Measurements from ENCODE around the gene TRAF4.

The TRAF4 gene

GRCh38 chr17:28743243-28744103 is at the start of gene TRAF4:
TRAF4 (plus strand) TSS chr17:28744011; CDS start chr17:28744113, 102 bp downstream.
- DNase-seq (ENCODE audit: low spot score) = peak; percentile 81

- no peak for DNase-seq (ENCODE audit: low spot score)
Observed at GRCh38 chr17:28698253-28698941, 45.4 kb upstream of the TRAF4 start.

- no peak for DNase-seq (ENCODE audit: low spot score)
Observed at GRCh38 chr17:28700278-28700677, 43.5 kb upstream of the TRAF4 start.

- no peak for DNase-seq (ENCODE audit: low spot score)
Observed at GRCh38 chr17:28700830-28701492, 42.9 kb upstream of the TRAF4 start.

- DNase-seq (ENCODE audit: low spot score) = no peak
Observed at GRCh38 chr17:28702026-28702751, 41.6 kb upstream of the TRAF4 start.

- DNase-seq (ENCODE audit: low spot score) = no peak
Observed at GRCh38 chr17:28702752-28703150, 41.1 kb upstream of the TRAF4 start.

- no peak for DNase-seq (ENCODE audit: low spot score)
Observed at GRCh38 chr17:28703552-28704218, 40.1 kb upstream of the TRAF4 start.

GRCh38 chr17:28704219-28704858 is 39.5 kb upstream of the TRAF4 start:
- DNase-seq (ENCODE audit: low spot score) = no peak

GRCh38 chr17:28705074-28705659 is 38.6 kb upstream of the TRAF4 start:
- DNase-seq (ENCODE audit: low spot score) = no peak

- no peak for DNase-seq (ENCODE audit: low spot score)
Observed at GRCh38 chr17:28705728-28706334, 38.0 kb upstream of the TRAF4 start.

- no peak for DNase-seq (ENCODE audit: low spot score)
Observed at GRCh38 chr17:28706471-28707338, 37.1 kb upstream of the TRAF4 start.

- no peak for DNase-seq (ENCODE audit: low spot score)
Observed at GRCh38 chr17:28707339-28707720, 36.5 kb upstream of the TRAF4 start.

GRCh38 chr17:28710861-28711722 is 32.7 kb upstream of the TRAF4 start:
- peak; percentile 70 for DNase-seq (ENCODE audit: low spot score)

GRCh38 chr17:28711723-28712031 is 32.1 kb upstream of the TRAF4 start, which contains the start of gene PROCA1:
PROCA1 (minus strand) TSS chr17:28711888; CDS start chr17:28711660, 228 bp downstream.
- no peak for DNase-seq (ENCODE audit: low spot score)

GRCh38 chr17:28712032-28712704 is 31.6 kb upstream of the TRAF4 start:
- DNase-seq (ENCODE audit: low spot score) = no peak

- DNase-seq (ENCODE audit: low spot score) = no peak
Observed at GRCh38 chr17:28712705-28713415, 31.0 kb upstream of the TRAF4 start.

- DNase-seq (ENCODE audit: low spot score) = no peak
Observed at GRCh38 chr17:28714281-28714680, 29.5 kb upstream of the TRAF4 start.
